ENCODE results near the gene GCNA.

Gene GCNA

DNA sequence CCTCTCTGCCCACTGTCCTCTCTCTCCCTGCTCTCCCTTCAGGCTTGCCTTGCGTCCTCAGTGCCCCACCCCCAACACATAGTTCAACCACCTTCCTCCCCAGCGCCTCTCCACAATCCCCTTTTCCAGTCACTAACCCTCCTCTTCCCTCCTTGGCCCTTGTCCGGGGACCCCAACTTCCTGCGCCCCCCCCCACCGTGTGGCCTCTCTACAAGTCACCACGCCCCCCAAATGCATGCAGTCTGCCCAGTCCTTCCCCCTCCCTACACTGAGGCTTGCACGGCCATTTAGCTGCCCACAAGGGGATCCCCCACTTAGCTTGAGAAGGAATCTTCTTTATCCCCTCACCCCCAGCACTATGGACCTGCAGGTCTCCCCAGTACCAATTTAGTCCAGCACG, 39.5 kb downstream of the GCNA start:
- Mint-ChIP-seq H3K27ac (peak overlapping the region; percentile 95), H3K9me3 (no peaks in the 10 kb centered on the region), H3K36me3 (peaks cover 69% of the 10 kb centered on the region), H3K4me3 (peak overlapping the region; percentile 83), H3K4me1 (peaks cover 71% of the 10 kb centered on the region)
- no peak for ATAC-seq
- DNase-seq (ENCODE audit: low spot score in 2 of 2) = no peak

DNA sequence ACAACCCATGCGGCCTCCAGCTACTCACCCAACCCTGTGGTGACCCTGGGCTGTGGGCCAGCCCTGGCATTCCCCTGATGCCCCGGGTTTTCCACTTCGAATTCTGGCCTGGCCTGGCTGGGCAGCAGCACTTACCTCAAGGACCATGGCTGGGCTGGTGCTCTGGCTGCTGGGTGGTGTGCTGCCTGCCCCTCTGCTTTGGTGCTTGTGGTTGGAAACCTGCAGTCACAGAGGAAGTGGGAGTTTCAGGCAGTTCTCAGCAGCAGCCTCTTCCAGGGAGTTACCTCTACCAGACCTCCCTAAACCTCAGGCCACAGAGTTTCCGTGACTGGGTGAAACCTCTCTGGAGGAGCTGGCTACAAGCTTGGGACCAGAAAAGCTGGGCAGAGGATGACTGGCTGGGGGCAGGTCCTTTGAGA, 40.1 kb downstream of the GCNA start, which contains the start of gene CXCR3:
TSS of gene CXCR3 (minus strand) at position 209 of the 419 bp plus-strand sequence. CDS start at position 147, 62 bp downstream.
- H3K27ac Mint-ChIP-seq = peak within 1 kb of the TSS; percentile 95

DNA sequence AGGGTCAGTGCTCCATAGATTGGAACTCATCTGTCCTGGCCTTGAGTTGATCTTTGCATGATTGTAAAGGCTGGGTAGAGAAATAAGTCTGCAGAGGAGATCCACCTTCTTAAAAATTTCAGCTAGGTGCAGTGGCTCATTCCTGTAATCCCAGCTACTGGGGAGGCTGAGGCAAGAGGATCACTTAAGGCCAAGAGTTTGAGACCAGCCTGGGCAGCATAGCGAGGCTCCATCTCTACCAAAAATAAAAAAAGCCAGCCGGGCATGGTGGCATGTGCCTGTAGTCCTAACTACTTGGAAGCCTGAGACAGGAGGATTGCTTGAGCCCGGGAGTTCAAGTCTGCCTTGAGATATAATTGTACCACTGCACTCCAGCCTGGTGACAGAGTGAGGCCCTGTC, 40.5 kb downstream of the GCNA start:
- peaks cover 81% of the 10 kb centered on the region for H3K4me1 Mint-ChIP-seq
- ATAC-seq (no peak), DNase-seq (ENCODE audit: low spot score in 2 of 2) (no peak)
- H3K9me3 Mint-ChIP-seq = no peaks in the 10 kb centered on the region
- H3K36me3 Mint-ChIP-seq = peaks cover 60% of the 10 kb centered on the region
- H3K4me3 Mint-ChIP-seq = peak overlapping the region; percentile 83
- peak overlapping the region; percentile 95 for H3K27ac Mint-ChIP-seq

More for the DNA sequence above, 40.1 kb downstream of the GCNA start, which contains the start of gene CXCR3:
- H3K4me3 Mint-ChIP-seq = peak within 1 kb of the TSS; percentile 83
- DNase-seq (ENCODE audit: low spot score in 2 of 2) (peak; percentile 41 to 80), ATAC-seq (peak; percentile 70)
- H3K4me1 Mint-ChIP-seq = peaks cover 77% of the 10 kb centered on the region
- H3K9me3 Mint-ChIP-seq = no peaks in the 10 kb centered on the region
- peaks cover 64% of the 10 kb centered on the region for H3K36me3 Mint-ChIP-seq

DNA sequence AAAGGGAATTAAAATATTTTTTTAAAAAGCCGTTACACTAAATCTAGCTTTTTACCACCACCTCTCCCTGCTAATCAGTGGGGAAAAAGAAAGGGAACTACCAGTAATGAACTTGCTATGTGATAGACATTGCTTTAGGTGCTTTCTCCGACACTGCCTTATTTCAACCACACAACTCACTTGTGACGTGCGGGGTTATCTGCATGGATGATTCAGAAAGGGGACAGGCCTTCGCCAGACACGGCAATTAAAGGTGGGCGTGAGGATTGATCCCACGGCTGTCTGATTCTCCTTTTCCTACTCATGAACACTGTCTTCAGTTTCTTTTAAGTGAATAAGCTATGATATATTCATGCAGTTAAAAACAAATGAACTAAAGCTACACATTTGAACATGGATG, 41.0 kb downstream of the GCNA start:
- ATAC-seq (peak; percentile 57), DNase-seq (ENCODE audit: low spot score in 2 of 2) (peak in 1 of 2 donors; percentile 60)
- Mint-ChIP-seq H3K9me3 (no peaks in the 10 kb centered on the region), H3K36me3 (peaks cover 56% of the 10 kb centered on the region), H3K4me1 (peaks cover 84% of the 10 kb centered on the region), H3K4me3 (peak overlapping the region; percentile 83), H3K27ac (peak overlapping the region; percentile 95)

DNA sequence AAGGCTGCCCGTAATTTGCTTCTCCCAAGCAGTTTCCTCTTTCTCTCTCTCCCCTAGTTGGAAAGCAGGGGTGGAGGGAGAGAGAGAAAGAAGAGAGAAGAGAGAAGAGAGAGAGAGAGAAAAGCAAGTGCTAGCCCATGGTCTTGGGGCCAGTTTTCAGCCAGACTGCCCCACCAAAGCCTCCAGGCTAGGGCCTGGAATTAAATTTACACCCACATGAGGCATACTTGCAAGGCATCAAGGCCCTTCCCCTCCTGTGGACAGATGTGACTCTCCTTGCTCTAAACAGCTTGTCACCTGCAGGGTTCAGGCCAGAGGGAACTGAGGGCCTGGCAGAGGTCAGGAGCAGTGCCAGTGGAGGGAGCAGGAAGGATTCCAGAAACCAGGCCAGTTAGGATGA, 41.7 kb downstream of the GCNA start:
- H3K9me3 Mint-ChIP-seq = no peaks in the 10 kb centered on the region
- peak overlapping the region; percentile 95 for H3K27ac Mint-ChIP-seq
- no peak for ATAC-seq
- H3K36me3 Mint-ChIP-seq = peaks cover 48% of the 10 kb centered on the region
- H3K4me1 Mint-ChIP-seq = peaks cover 81% of the 10 kb centered on the region
- DNase-seq (ENCODE audit: low spot score in 2 of 2) = no peak
- H3K4me3 Mint-ChIP-seq = peak overlapping the region; percentile 83

DNA sequence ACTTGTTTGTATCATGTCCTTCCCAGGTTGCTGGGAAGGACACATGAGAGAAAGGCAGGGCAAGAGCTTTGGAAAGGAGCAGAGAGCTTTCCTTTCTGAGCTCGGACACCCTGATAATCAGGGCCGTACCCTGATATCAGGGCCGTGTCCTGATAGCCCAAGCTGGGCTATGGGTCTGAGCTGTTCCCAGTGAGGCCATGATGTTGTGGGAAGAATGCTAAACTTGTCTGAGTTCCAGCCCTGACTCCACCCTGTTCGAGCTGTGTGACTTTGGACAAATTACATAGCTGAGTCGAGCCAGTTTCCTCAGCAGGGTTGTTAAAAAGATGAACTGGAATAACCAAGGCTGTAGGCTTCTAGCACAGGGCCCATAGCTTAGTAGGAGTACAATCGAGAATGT, 43.4 kb downstream of the GCNA start:
- no peak for DNase-seq (ENCODE audit: low spot score in 2 of 2)
- H3K27ac Mint-ChIP-seq = peak overlapping the region; percentile 84
- peaks cover 32% of the 10 kb centered on the region for H3K36me3 Mint-ChIP-seq
- no peak for ATAC-seq
- H3K4me1 Mint-ChIP-seq = peaks cover 65% of the 10 kb centered on the region
- peak overlapping the region; percentile 71 for H3K4me3 Mint-ChIP-seq
- H3K9me3 Mint-ChIP-seq = no peaks in the 10 kb centered on the region

DNA sequence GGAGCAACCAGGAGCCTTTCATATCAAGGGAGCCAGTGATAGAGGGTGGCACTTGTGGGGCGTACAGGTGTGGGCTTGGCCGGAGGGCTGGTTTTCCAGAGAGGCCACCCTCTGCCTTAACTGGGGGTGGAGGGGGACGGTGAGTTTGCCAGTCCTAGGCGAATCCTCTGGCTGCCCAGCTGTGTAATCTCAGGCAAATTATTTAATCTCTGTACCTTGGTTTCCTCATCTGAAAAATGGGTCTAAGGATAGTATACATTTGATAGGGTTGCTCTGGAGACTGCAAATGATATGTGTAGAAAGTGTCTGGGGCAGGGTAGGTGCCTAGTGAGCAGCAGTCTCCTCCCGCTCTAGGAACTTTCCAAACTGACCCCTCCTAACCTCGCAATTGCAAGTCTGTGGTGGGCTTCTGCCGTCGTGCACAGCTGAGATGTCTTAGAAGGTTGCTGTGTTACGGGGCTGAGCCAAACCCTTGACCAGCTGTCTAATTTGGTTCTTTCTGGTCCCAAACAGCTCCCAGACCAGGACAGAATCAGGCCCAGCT, 43.9 kb downstream of the GCNA start:
- Mint-ChIP-seq H3K36me3 (peaks cover 27% of the 10 kb centered on the region), H3K27ac (peak overlapping the region; percentile 97), H3K4me1 (peaks cover 60% of the 10 kb centered on the region), H3K9me3 (no peaks in the 10 kb centered on the region), H3K4me3 (peak overlapping the region; percentile 71)
- ATAC-seq (no peak), DNase-seq (ENCODE audit: low spot score in 2 of 2) (no peak)

DNA sequence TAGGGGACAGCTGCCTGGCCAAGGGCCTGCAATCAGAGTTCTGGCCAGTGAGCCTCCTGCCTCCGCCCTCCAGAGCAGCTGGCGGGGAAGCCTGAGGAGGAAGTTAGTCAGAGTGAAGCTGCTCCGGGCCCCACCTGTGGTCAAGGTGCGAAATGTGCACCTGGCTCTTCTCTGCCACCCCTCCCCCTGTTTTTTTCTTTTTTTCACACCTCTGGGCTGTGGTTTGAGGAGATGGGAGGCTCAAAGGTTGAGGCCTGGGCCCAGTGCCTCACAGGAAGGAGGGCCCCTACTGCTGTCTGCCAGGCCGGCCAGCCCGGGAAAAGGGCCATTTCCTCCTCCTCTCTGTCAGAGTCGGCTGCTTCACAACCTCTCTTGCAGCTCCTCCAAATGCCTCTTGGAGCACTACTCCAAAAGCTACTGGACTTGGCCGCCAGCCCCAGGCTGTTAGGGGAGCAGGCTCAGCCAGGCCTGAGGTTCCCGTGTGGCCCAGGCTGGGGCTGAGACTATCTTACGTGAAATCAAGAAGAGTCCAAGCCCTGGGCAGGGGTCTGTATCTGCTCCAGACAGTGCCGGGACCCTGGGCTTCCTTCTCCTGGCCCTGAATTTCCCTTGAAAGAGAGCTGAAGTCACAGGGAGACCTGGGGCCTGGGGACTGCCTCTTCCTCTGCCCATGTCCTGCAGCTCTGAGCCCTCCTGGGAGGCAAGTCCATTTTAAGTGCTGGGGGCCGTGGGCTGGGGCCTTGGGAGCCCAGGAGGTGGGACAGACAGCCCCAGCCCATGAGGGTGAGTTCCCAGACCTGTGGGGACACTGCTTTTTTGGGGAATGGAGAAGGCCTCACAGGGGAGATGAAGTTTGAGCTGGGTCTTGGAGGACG, 44.6 kb downstream of the GCNA start:
- peaks cover 52% of the 10 kb centered on the region for H3K4me1 Mint-ChIP-seq
- no peaks in the 10 kb centered on the region for H3K9me3 Mint-ChIP-seq
- DNase-seq (ENCODE audit: low spot score in 2 of 2) (peak in 1 of 2 donors; percentile 77), ATAC-seq (peak; percentile 70)
- H3K36me3 Mint-ChIP-seq = peaks cover 22% of the 10 kb centered on the region
- H3K27ac Mint-ChIP-seq = peak overlapping the region; percentile 97
- peak overlapping the region; percentile 71 for H3K4me3 Mint-ChIP-seq

DNA sequence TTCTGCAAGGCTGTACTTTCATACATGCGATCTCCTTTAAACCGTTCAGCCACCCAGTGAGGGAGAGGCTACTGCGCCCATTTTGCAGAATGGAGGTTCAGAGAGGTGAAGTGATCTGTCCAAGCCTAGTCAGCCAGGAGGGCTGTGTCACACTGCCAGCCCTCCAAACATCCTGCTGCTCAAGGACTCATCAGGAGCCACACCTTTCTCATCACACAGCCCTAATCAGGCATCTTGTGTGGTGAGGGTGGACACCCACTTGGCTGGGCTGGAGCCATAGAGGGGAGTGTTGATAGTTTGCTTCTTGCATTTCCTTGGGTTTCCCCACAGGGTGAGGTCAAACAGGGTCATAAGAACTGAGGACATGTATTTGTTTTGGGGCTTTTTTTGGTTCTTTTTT, 45.5 kb downstream of the GCNA start:
- DNase-seq (ENCODE audit: low spot score in 2 of 2) = no peak

DNA sequence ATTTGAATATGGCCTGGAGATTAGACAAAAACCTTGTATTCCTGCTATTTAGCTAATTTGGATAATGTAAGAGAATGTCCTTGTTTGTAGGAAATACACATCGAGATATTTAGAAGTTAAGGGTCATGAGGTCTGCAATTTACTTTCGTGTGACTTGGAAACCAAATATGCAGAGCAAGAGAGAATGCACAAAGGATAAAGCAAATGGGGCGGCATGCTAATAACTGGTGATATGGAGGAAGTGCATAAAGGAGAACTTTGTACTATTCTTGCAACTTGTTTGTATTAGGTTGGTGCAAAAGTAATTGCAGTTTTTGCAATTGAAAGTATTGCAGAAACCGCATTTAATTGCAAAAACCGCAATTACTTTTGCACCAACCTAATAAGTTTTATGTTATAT, 47.2 kb downstream of the GCNA start:
- Mint-ChIP-seq H3K27ac (no peak overlapping the region), H3K4me3 (no peak overlapping the region)
- no peak for DNase-seq (ENCODE audit: low spot score in 2 of 2)

More for the DNA sequence above, 45.5 kb downstream of the GCNA start:
- H3K4me1 Mint-ChIP-seq = peaks cover 44% of the 10 kb centered on the region
- peak overlapping the region; percentile 71 for H3K4me3 Mint-ChIP-seq
- ATAC-seq = peak; percentile 51
- H3K27ac Mint-ChIP-seq = peak overlapping the region; percentile 97
- H3K36me3 Mint-ChIP-seq = peaks cover 16% of the 10 kb centered on the region
- no peaks in the 10 kb centered on the region for H3K9me3 Mint-ChIP-seq

DNA sequence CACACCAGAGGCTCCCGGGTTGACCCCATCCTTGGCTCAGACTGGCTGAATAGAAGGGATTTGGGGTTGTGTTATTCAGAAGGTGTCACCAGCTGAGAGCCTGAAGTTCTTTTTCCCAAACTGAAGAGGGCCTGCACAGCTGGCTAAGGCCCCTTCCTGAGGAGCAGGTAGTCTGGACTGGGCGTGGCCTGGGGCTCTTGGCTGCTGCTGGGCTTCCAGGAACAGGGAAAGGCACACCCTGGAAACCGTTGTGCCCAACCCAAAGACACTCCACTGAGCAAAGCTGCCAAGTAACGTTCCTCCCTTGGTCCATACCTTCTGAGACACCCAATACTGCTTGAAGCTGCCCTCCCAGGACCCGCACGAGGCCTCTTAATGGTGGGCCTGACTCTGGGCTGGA, 48.3 kb downstream of the GCNA start:
- H3K4me3 Mint-ChIP-seq = no peak overlapping the region
- ATAC-seq (no peak), DNase-seq (ENCODE audit: low spot score in 2 of 2) (no peak)
- H3K9me3 Mint-ChIP-seq = no peaks in the 10 kb centered on the region
- H3K4me1 Mint-ChIP-seq = peaks cover 34% of the 10 kb centered on the region
- peaks cover 7% of the 10 kb centered on the region for H3K36me3 Mint-ChIP-seq
- peak overlapping the region; percentile 61 for H3K27ac Mint-ChIP-seq

More for the DNA sequence above, 47.2 kb downstream of the GCNA start:
- no peaks in the 10 kb centered on the region for H3K9me3 Mint-ChIP-seq
- no peak for ATAC-seq
- H3K4me1 Mint-ChIP-seq = peaks cover 40% of the 10 kb centered on the region
- peaks cover 8% of the 10 kb centered on the region for H3K36me3 Mint-ChIP-seq

DNA sequence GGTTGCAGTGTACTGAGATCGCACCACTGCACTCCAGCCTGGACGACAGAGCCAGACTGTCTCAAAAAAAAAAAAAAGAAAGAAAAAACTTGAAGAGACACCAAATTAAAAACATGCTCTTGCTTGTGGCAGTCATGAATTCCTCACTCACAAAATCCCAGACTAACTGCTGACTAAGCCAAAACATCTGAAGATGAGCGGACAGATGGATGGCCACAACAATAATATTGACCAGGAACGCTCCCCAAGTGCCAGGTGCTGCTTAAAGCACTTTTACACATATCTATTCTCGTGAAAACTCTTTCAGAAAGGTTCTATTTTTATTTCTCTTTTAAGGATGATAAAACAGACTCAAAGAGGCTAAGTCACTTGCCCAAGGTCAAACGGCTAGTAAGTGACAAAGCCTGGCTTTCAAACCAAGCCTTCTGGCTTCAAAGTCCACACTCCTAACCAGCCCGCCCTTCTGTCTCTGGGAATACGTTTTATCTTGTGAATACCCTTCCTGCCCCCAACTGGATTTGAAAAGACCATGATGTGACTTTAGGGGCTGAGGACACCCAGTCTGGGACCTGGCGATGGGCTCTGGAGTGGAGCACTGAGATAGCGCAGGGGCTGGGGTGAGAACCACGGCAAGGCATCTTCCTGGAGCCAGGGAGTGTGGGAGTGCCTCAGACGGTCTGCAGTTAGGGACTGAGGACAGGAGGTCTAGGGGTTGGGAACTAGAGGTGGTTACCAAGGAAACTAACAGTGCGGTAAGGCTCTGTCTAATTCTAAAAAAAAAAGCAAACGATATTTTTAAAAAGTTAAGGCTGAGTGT, 49.6 kb downstream of the GCNA start:
- DNase-seq (ENCODE audit: low spot score in 2 of 2) (no peak), ATAC-seq (no peak)
- H3K36me3 Mint-ChIP-seq = no peaks in the 10 kb centered on the region
- no peaks in the 10 kb centered on the region for H3K9me3 Mint-ChIP-seq
- H3K4me1 Mint-ChIP-seq = peaks cover 23% of the 10 kb centered on the region
- H3K27ac Mint-ChIP-seq = no peak overlapping the region
- no peak overlapping the region for H3K4me3 Mint-ChIP-seq

DNA sequence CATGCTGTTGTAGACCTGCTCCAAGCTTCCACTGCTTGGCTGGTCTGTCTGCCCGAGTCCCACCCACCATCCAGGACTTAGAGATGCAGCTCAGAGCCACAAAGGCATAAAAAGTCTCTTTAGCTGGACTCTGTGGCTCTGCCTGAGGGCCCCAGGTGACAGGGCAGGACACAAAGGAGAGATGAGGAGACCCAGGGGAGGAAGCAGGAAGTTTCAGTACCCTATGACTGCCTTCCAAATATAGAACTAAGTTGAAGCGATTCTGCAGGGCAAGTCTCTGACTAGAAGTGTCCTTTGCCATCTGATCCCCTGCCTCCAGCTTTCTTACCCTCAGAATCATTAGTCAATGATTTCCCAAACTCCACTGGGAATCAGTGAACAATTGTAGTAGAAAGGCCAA, 51.2 kb downstream of the GCNA start:
- H3K36me3 Mint-ChIP-seq = no peaks in the 10 kb centered on the region
- peaks cover 10% of the 10 kb centered on the region for H3K4me1 Mint-ChIP-seq
- DNase-seq (ENCODE audit: low spot score in 2 of 2) (no peak), ATAC-seq (no peak)
- H3K27ac Mint-ChIP-seq = no peak overlapping the region
- H3K4me3 Mint-ChIP-seq = no peak overlapping the region
- H3K9me3 Mint-ChIP-seq = no peaks in the 10 kb centered on the region

DNA sequence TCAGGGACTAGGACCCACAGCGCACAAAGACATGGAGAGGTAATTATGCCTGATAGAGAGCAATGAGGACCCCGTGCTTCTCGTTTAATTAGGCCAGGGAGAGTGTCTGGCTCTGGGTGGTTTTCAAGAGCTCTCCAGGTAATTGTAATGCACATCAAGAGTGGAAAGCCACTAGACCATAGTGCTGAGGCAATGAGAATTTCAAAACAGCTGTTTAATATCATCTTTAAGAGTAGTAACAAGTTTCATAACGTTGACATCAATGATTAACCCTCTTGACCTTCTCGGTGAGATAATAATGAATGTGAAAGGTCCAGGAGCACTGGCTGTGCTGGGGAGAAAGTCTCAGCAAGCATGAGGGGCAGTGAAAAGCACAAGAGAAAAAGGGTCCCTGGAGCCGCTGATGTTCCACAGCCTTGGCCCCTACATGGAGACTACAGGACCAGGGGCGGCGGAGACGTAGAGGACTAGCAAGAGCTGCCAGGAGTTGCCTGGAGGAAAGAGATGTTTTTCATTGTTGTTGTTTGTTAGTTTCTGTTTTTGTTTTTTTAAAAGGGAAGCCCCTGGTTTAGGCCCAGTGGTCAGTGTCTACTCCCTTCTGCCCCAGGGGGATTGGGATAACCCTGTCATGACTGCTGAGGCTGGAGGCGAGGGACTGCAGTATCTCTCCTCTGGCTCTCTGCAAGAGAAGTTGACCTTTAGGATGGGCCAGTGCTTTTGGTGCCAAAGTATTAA, 54.9 kb downstream of the GCNA start:
- Mint-ChIP-seq H3K27ac (peak overlapping the region; percentile 23), H3K36me3 (no peaks in the 10 kb centered on the region), H3K4me1 (peaks cover 10% of the 10 kb centered on the region), H3K4me3 (no peak overlapping the region), H3K9me3 (no peaks in the 10 kb centered on the region)
- no peak for ATAC-seq
- no peak for DNase-seq (ENCODE audit: low spot score in 2 of 2)

DNA sequence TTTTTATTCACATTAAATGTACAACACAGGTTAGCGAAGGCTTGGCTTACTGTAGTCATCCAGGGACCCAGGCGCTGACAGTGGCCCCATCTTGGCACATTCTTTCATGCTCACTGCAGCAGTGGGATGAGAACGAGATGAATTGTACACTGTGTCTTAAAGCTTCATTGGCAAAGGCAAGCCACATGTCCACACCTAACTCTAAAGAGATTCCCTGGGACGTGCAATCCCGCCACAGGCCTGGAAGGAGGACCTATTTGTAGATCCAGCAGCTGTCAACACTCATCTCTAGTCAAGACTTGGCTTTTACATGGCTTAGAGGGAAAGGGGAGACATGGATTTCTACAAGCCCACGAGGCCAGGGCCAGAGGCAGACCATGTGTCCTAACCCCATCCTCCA, 56.1 kb downstream of the GCNA start:
- H3K9me3 Mint-ChIP-seq = no peaks in the 10 kb centered on the region
- H3K4me1 Mint-ChIP-seq = peaks cover 3% of the 10 kb centered on the region
- ATAC-seq = no peak
- H3K27ac Mint-ChIP-seq = no peak overlapping the region
- no peak for DNase-seq (ENCODE audit: low spot score in 2 of 2)
- H3K4me3 Mint-ChIP-seq = no peak overlapping the region
- H3K36me3 Mint-ChIP-seq = no peaks in the 10 kb centered on the region
